GM10266 (cell line): ENCODE results near the gene CRKL.

Source experiments
- DNase-seq: peaks from one replicate; pipeline ENCODE4 v3.0.0; 2012; ENCODE audit errors: extremely low spot score
- TF ChIP-seq, protein P1 (sequence below): IDR thresholded peaks from 2 replicates; pipeline ENCODE4 v1.5.1; 2012; ENCODE audit warnings: mild to moderate bottlenecking, low read depth; ENCODE audit not compliant: control insufficient read depth, insufficient read depth; ENCODE audit errors: missing control alignments

The CRKL gene

GRCh38 chr22:20918663-20919218 lies 1.5 kb downstream of the CRKL start:
- no peak for DNase-seq
- TF ChIP-seq, protein P1, sequence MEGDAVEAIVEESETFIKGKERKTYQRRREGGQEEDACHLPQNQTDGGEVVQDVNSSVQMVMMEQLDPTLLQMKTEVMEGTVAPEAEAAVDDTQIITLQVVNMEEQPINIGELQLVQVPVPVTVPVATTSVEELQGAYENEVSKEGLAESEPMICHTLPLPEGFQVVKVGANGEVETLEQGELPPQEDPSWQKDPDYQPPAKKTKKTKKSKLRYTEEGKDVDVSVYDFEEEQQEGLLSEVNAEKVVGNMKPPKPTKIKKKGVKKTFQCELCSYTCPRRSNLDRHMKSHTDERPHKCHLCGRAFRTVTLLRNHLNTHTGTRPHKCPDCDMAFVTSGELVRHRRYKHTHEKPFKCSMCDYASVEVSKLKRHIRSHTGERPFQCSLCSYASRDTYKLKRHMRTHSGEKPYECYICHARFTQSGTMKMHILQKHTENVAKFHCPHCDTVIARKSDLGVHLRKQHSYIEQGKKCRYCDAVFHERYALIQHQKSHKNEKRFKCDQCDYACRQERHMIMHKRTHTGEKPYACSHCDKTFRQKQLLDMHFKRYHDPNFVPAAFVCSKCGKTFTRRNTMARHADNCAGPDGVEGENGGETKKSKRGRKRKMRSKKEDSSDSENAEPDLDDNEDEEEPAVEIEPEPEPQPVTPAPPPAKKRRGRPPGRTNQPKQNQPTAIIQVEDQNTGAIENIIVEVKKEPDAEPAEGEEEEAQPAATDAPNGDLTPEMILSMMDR: no peak

DNA sequence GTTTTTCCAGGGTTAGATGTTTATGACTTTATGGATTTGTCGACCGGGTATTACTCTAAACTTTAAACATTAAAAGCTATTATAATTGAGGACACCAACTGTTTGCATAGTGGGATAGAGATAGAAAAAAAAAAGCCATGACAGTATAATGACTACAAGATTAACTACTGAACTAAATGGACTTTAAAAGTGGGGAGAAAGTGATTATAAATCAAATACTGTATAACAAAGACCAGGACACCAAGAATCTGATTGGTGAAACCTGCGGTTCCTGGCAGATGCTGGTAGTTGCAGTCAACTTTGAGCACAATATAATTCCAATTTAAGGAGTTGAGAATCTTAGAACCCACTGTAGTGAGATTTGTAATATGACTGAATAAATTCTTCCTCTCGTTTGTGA lies 2.5 kb downstream of the CRKL start:
- TF ChIP-seq, protein P1: no peak
- no peak for DNase-seq

GRCh38 chr22:20920881-20921203 lies 3.6 kb downstream of the CRKL start:
- DNase-seq: no peak
- TF ChIP-seq, protein P1: no peak

DNA sequence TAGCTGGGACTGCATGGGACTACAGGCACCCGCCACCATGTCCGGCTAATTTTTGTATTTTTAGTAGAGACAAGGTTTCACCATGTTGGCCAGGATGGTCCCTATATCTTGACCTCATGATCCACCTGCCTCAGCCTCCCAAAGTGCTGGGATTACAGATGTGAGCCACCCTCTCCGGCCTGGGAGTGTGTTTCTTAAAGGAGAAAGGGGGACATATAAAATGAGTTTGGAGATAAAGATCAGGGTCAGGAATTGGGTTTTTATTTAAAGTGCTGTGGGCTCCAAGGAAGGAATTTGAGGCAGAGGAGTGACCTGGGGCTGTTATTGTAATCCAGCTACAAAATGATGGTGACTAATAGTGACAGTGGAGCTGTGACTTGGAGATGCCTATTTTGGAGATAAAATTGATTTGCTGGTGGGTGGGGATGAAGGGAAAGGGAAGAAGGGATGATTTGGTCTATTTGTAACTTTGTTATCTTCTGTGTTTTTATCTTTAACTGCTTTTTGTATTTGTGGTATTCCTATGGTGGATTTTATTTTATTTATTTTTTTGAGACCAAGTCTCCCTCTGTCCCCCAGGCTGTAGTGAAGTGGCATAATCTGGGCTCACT lies 5.0 kb downstream of the CRKL start:
- DNase-seq: no peak
- TF ChIP-seq, protein P1: no peak

- TF ChIP-seq, protein P1: no peak
- DNase-seq: no peak
Measured at GRCh38 chr22:20926243-20926642, 9.0 kb downstream of the CRKL start.

DNA sequence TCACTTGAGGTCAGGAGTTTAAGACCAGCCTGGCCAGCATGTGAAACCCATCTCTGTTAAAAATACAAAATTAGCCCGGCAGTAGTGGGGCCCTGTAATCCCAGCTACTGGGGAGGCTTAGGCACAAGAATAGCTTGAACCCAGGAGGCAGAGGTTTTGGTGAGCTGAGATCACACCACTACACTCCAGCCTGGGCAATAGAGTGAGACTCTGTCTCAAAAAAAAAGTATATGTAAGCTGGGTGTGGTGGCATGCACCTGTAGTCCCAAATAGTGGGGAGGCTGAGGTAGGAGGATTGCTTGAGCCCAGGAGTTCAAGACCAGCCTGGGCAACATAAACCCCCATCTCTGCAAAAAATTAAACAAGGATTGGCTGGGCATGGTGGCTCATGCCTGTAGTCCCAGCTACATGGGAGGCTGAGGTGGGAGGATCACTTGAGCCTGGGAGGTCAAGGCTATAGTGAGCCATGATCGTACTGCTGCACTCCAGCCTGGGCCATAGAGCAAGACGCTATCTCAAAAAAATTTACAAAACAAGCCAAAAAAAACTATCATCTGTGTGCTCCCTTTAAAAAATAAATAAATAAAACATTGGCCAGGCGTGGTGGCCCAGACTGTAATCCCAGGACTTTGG lies 10.8 kb downstream of the CRKL start:
- TF ChIP-seq, protein P1: no peak
- no peak for DNase-seq

DNA sequence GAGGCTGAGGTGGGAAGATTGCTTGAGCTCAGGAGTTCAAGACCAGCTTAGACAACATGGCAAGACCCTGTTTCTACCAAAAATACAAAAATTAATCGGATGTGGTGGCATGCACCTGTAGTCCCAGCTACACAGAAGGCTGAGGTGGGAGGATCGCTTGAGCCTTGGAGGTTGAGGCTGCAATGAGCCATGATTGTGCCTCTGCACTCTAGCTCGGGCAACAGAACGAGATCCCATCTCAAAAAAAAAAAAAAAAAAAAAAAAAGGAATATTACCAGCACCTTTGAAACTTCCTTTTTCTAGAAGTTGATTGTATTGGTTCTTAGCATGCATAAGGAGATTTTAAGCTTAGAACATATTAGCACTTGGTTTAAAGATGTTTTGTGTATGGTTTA lies 11.4 kb downstream of the CRKL start:
- no peak for DNase-seq
- TF ChIP-seq, protein P1: no peak
